K562 (cell line): ENCODE data around the gene ATG7. TPM values are rescaled to one million over a fixed set of nuclear protein-coding genes. Genes with fewer than 3 reads are reported as not detected.
A peak's percentile ranks its signal among the peaks of the same experiment; 100 is the strongest.

Experiments
- DDX20 ChIP-seq: fragments of 450-650 bp; IDR thresholded peaks from 2 replicates; pipeline ENCODE4 v1.6.1; 2016; ENCODE audit warnings: missing genetic modification characterization, low read depth, mild to moderate bottlenecking, missing compliant biosample characterization, moderate library complexity
- HDAC8 ChIP-seq: fragments of 450-650 bp; IDR thresholded peaks from 2 replicates; pipeline ENCODE4 v1.6.1; 2016; ENCODE audit warnings: mild to moderate bottlenecking, missing genetic modification characterization, moderate library complexity, missing compliant biosample characterization
- HOXB6 ChIP-seq: fragments of 250-450 bp; sonication (Bioruptor Pico); IDR thresholded peaks from 2 replicates; pipeline ENCODE4 v1.5.1; 2022; ENCODE audit warnings: mild to moderate bottlenecking, borderline replicate concordance
- MEF2D ChIP-seq: conservative IDR thresholded peaks from 2 replicates; pipeline ENCODE4 v1.6.1; 2016; ENCODE audit warnings: low read depth, missing genetic modification characterization, missing compliant biosample characterization
- NR2F6 ChIP-seq: fragments of 450-650 bp; formaldehyde crosslinking; IDR thresholded peaks from 2 replicates; pipeline ENCODE4 v1.4.0; 2020; ENCODE audit warnings: mild to moderate bottlenecking
- POLR2AphosphoS5 ChIP-seq: IDR thresholded peaks from 2 replicates; pipeline ENCODE4 v1.6.1; 2011; ENCODE audit warnings: mild to moderate bottlenecking, low read depth, low read length, moderate library complexity; ENCODE audit not compliant: control insufficient read depth, insufficient read depth
- POLR2H ChIP-seq: IDR thresholded peaks from 2 replicates; pipeline ENCODE4 v1.6.1; 2016; ENCODE audit warnings: missing genetic modification characterization, low read depth, mild to moderate bottlenecking, control low read depth, missing compliant biosample characterization, moderate library complexity
- RERE ChIP-seq: sonication (generic); formaldehyde crosslinking; IDR thresholded peaks from 2 replicates; pipeline ENCODE4 v1.8.0; 2023; ENCODE audit warnings: missing genetic modification reagents, mild to moderate bottlenecking, borderline replicate concordance
- XRCC4 ChIP-seq: IDR thresholded peaks from one replicate; pipeline ENCODE4 v1.6.1; 2011; ENCODE audit not compliant: insufficient read depth, insufficient read length; ENCODE audit errors: extremely low read depth
- ZBTB40 ChIP-seq, 2 experiments: fragments of 450-650 bp in 1 of 2; sonication (generic) in 1 of 2; formaldehyde crosslinking in 1 of 2; IDR thresholded peaks; 2 replicates each; pipeline versions ENCODE4 v1.7.1 to v1.9.0; 2016 to 2022; ENCODE audit warnings: inconsistent platforms in 1 of 2, mild to moderate bottlenecking in 1 of 2, missing genetic modification reagents in 1 of 2
- ZC3H4 ChIP-seq: sonication (generic); formaldehyde crosslinking; IDR thresholded peaks from 2 replicates; pipeline ENCODE4 v1.9.0; 2021; ENCODE audit warnings: missing genetic modification reagents, borderline replicate concordance
- ZKSCAN3 ChIP-seq: fragments of 250-450 bp; sonication (Bioruptor Pico); IDR thresholded peaks from 2 replicates; pipeline ENCODE4 v1.4.0; 2020
- ZNF561 ChIP-seq: fragments of 450-650 bp; formaldehyde crosslinking; conservative IDR thresholded peaks from 2 replicates; pipeline ENCODE4 v1.4.0; 2020; ENCODE audit warnings: mild to moderate bottlenecking, moderate library complexity
- polyA plus RNA-seq, 8 experiments: library from polyadenylated mRNA; depleted of rRNA in 4 of 8; stranded (reverse) in 5 of 8; unstranded in 3 of 8; fragments of >200 nt; fragmentation: Nextera tagmentation in 2 of 8; fragmentation: Illumina TruSeq in 1 of 8; extraction: Ambion mirVana in 2 of 8; extraction: Trizol in 1 of 8; gene quantifications; 2 replicates each; pipeline versions ENCODE4 v1.2.1 to v1.2.3, GENCODE V29; 2011 to 2014; ENCODE audit warnings: inconsistent platforms in 1 of 8, missing spikeins in 1 of 8
- total RNA-seq, 7 experiments: library from RNA; depleted of rRNA in 6 of 7; stranded (reverse); fragments of >200 nt in 6 of 7; fragmentation: Illumina TruSeq in 2 of 7; extraction: Trizol in 2 of 7; gene quantifications; 2 replicates each; pipeline versions ENCODE4 v1.2.1 to v1.2.3, GENCODE V29; 2011 to 2021; ENCODE audit warnings: low replicate concordance in 1 of 7

The ATG7 gene
- total and polyA plus RNA-seq, 9 of the 15 experiments (the other 6 are each of a cell fraction or from before 2014, with no cell fraction given), result 18.3 to 45.3 (median 33.6) TPM

- TF ChIP-seq ZBTB40 (IDR thresholded peaks at IDR 0.05) (no peak), ZBTB40 (CRISPR knock-in tag; IDR thresholded peaks at IDR 0.05) (no peak), ZKSCAN3 (CRISPR knock-in tag) (no peak), RERE (no peak), POLR2H (no peak), HOXB6 (CRISPR knock-in tag) (no peak), MEF2D (tag) (0 out of 2 replicates have a peak, but pooled peaks have one; percentile 56), ZNF561 (CRISPR knock-in tag) (no peak), DDX20 (tag) (no peak), XRCC4 (no peak), HDAC8 (tag) (0 out of 2 replicates have a peak, but pooled peaks have one; percentile 36), NR2F6 (CRISPR knock-in tag) (no peak), POLR2AphosphoS5 (no peak), ZC3H4 (CRISPR knock-in tag) (no peak)
These were observed 3.2 kb upstream of the ATG7 start (continued) for GRCh38 chr3:11269007-11269406.
